HCT116 (cell line): ENCODE data around the gene TNFRSF6B. TPM values are rescaled to one million over a fixed set of nuclear protein-coding genes. Genes with fewer than 3 reads are reported as not detected.

Experiments used
- ATAC-seq: fragments of 200-7000 bp; cut with Tn5 transposase; 2 replicates; pipeline ENCODE4 v1.9.1; 2020; ENCODE audit warnings: mild to moderate bottlenecking, moderate library complexity
- BruUV-seq: library from RNA; stranded (reverse); fragments of 400-500 nt; replicated peaks from 2 replicates; lab custom pipeline; 2021; lab: Mats Ljungman, UMichigan
- CTCF ChIA-PET: fragments of 300-600 bp; sonication (Branson Sonifier 250); formaldehyde crosslinking; loops from one replicate; lab custom pipeline; 2021; ENCODE audit warnings: antibody characterized with exemption; lab: Charles Lee
- POLR2A ChIA-PET: fragments of 300-600, 350-600 bp; sonication (Branson Sonifier 250); formaldehyde crosslinking; loops from one replicate; lab custom pipeline; 2021; ENCODE audit warnings: antibody characterized with exemption; lab: Charles Lee
- RAD21 ChIA-PET, 2 experiments: fragments of 300-600 bp; sonication (Branson Sonifier 250); formaldehyde crosslinking; loops; one replicate each; lab custom pipeline; 2023; ENCODE audit warnings: low total read pairs in 2 of 2; ENCODE audit not compliant: uncharacterized antibody in 2 of 2, unreplicated experiment in 2 of 2, low non-redundant PET in 1 of 2; lab: Charles Lee
- DNase-seq: peaks from one replicate; pipeline ENCODE4 v3.0.0-alpha.2; 2010; ENCODE audit warnings: low read depth, low spot score
- H2AFZ ChIP-seq: fragments of 200-600 bp; shearing (Covaris generic), sonication (generic); 2 replicates; pipeline ENCODE4 v1.6.1; 2017; ENCODE audit warnings: low read depth, mixed run types, mixed read lengths, antibody characterized with exemption, low read length; ENCODE audit not compliant: poor library complexity, severe bottlenecking
- H3K27ac ChIP-seq: 2 replicates; pipeline ENCODE4 v1.5.1; 2012; ENCODE audit warnings: low read depth, low read length
- H3K27me3 ChIP-seq: fragments of 200-600 bp; sonication (generic); 2 replicates; pipeline ENCODE4 v1.6.1; 2016; ENCODE audit warnings: mixed run types, low read length, mixed read lengths; ENCODE audit not compliant: insufficient read depth
- H3K36me3 ChIP-seq, 2 experiments: fragments of 200-500 bp in 1 of 2; fragments of 200-600 bp in 1 of 2; sonication (Bioruptor generic) in 1 of 2; sonication (generic) in 1 of 2; 2 replicates each; pipeline versions ENCODE4 v1.5.1 to v1.6.1; 2014 to 2016; ENCODE audit warnings: low read length in 2 of 2, inconsistent platforms in 1 of 2, mixed read lengths in 1 of 2, mixed run types in 1 of 2; ENCODE audit not compliant: insufficient read depth in 2 of 2, control insufficient read depth in 1 of 2
- H3K4me1 ChIP-seq, 2 experiments: fragments of 200-600 bp in 1 of 2; sonication (generic) in 1 of 2; 2 replicates each; pipeline versions ENCODE4 v1.5.1 to v1.6.1; 2012 to 2017; ENCODE audit warnings: low read length in 2 of 2, inconsistent platforms in 1 of 2, mild to moderate bottlenecking in 1 of 2, mixed read lengths in 1 of 2, mixed run types in 1 of 2, moderate library complexity in 1 of 2; ENCODE audit not compliant: insufficient read depth in 2 of 2, control insufficient read depth in 1 of 2
- H3K4me2 ChIP-seq: fragments of 200-600 bp; sonication (generic); 2 replicates; pipeline ENCODE4 v1.6.1; 2017; ENCODE audit warnings: mixed run types, low read length, mixed read lengths
- H3K4me3 ChIP-seq, 2 experiments: fragments of 200-600 bp in 1 of 2; sonication (generic) in 1 of 2; replicated peaks in 1 of 2; 2 replicates each; pipeline ENCODE4 v1.5.1; 2011 to 2016; ENCODE audit warnings: low read length in 2 of 2, control low read depth in 1 of 2, low read depth in 1 of 2, mild to moderate bottlenecking in 1 of 2, mixed read lengths in 1 of 2, mixed run types in 1 of 2
- H3K79me2 ChIP-seq: fragments of 200-600 bp; sonication (generic); 2 replicates; pipeline ENCODE4 v1.6.1; 2017; ENCODE audit warnings: mild to moderate bottlenecking, mixed run types, low read length, moderate library complexity, mixed read lengths; ENCODE audit not compliant: insufficient read depth
- H3K9ac ChIP-seq: fragments of 200-600 bp; sonication (generic); 2 replicates; pipeline ENCODE4 v1.6.1; 2016; ENCODE audit warnings: low read length, mixed read lengths
- H3K9me2 ChIP-seq: fragments of 200-600 bp; sonication (generic), shearing (Covaris generic); 2 replicates; pipeline ENCODE4 v1.6.1; 2017; ENCODE audit warnings: mixed run types, mild to moderate bottlenecking, moderate library complexity; ENCODE audit not compliant: insufficient read depth
- H3K9me3 ChIP-seq, 2 experiments: fragments of 200-500 bp in 1 of 2; fragments of 200-600 bp in 1 of 2; sonication (Bioruptor generic) in 1 of 2; sonication (generic) in 1 of 2; 2 replicates each; pipeline ENCODE4 v1.6.1; 2014 to 2017; ENCODE audit warnings: low read length in 2 of 2, mixed read lengths in 2 of 2, inconsistent platforms in 1 of 2, low read depth in 1 of 2, mild to moderate bottlenecking in 1 of 2, mixed run types in 1 of 2, moderate library complexity in 1 of 2; ENCODE audit not compliant: control insufficient read depth in 1 of 2, insufficient read depth in 1 of 2
- H4K20me1 ChIP-seq: fragments of 200-600 bp; sonication (generic), shearing (Covaris generic); 2 replicates; pipeline ENCODE4 v1.6.1; 2017; ENCODE audit warnings: mixed run types, mild to moderate bottlenecking, moderate library complexity; ENCODE audit not compliant: insufficient read depth
- CBX3 ChIP-seq: IDR thresholded peaks from 2 replicates; pipeline ENCODE4 v1.6.1; 2012; ENCODE audit warnings: low read depth
- CEBPB ChIP-seq: IDR thresholded peaks from 2 replicates; pipeline ENCODE4 v1.6.1; 2012; ENCODE audit warnings: low read depth
- EGR1 ChIP-seq: IDR thresholded peaks from 2 replicates; pipeline ENCODE4 v1.6.1; 2012; ENCODE audit warnings: low read depth
- ELF1 ChIP-seq: IDR thresholded peaks from 2 replicates; pipeline ENCODE4 v1.6.1; 2012; ENCODE audit warnings: low read depth, borderline replicate concordance
- EZH2 ChIP-seq: fragments of 200-600 bp; sonication (generic); IDR thresholded peaks from 2 replicates; pipeline ENCODE4 v1.6.1; 2017; ENCODE audit warnings: antibody characterized with exemption, mixed run types
- FOSL1 ChIP-seq: IDR thresholded peaks from 2 replicates; pipeline ENCODE4 v1.6.1; 2012; ENCODE audit warnings: low read depth
- JUND ChIP-seq: IDR thresholded peaks from 2 replicates; pipeline ENCODE4 v1.6.1; 2012
- MAX ChIP-seq: IDR thresholded peaks from 2 replicates; pipeline ENCODE4 v1.6.1; 2012
- POLR2A ChIP-seq: IDR thresholded peaks from 2 replicates; pipeline ENCODE4 v1.7.0; 2011; ENCODE audit warnings: borderline replicate concordance; ENCODE audit not compliant: insufficient read depth, insufficient read length; ENCODE audit errors: extremely low read depth
- POLR2AphosphoS5 ChIP-seq: IDR thresholded peaks from 2 replicates; pipeline ENCODE4 v1.6.1; 2011; ENCODE audit warnings: mild to moderate bottlenecking, low read depth, low read length, moderate library complexity
- RAD21 ChIP-seq: IDR thresholded peaks from 2 replicates; pipeline ENCODE4 v1.6.1; 2012; ENCODE audit warnings: low read depth, mild to moderate bottlenecking
- SP1 ChIP-seq: IDR thresholded peaks from 2 replicates; pipeline ENCODE4 v1.6.1; 2012; ENCODE audit warnings: low read depth
- SRF ChIP-seq: IDR thresholded peaks from 2 replicates; pipeline ENCODE4 v1.6.1; 2012; ENCODE audit warnings: low read depth
- intact Hi-C: fragments of 100-400 bp; cut with micrococcal nuclease; formaldehyde crosslinking; loops from 2 replicates; pipeline ENCODE4 v1.10.0; 2022
- total RNA-seq: library from RNA; stranded (reverse); gene quantifications from one replicate; pipeline ENCODE4 v1.2.1, GENCODE V29; 2021; ENCODE audit not compliant: unreplicated experiment
- TF ChIP-seq, protein P1 (sequence below), 3 experiments: fragments of 200-600 bp in 1 of 3; sonication (generic) in 1 of 3; IDR thresholded peaks in 2 of 3; conservative IDR thresholded peaks in 1 of 3; 2 replicates each; pipeline ENCODE4 v1.5.1; 2012 to 2017; ENCODE audit warnings: low read depth in 2 of 3, low read length in 2 of 3, antibody characterized with exemption in 1 of 3, borderline replicate concordance in 1 of 3, control low read depth in 1 of 3, mild to moderate bottlenecking in 1 of 3, mixed read lengths in 1 of 3, mixed run types in 1 of 3, moderate library complexity in 1 of 3; ENCODE audit not compliant: insufficient read depth in 1 of 3

Gene TNFRSF6B
- total RNA-seq, 1 experiment from 2014 or later = 147 TPM

DNA sequence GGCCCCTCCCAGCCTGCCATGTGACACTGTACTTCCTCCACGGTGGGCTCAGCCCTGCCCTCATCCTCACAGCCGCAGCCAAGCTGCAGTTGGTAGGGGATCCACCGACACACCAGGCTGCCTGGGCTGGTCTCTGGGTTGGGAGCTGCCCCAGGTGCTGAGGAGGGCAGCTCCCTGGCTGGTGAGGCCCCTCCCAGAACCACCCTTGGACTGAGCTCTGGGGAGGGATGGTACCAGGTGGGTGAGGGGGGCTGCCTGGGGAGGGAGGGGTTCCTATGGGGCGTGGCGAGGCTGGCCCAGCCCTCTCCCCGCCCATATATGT lies 185 bp upstream of the TNFRSF6B start (continued):
- TF ChIP-seq SP1 (no peak), EGR1 (no peak), CBX3 (no peak), POLR2A (no peak), FOSL1 (no peak), MAX (no peak)

- peak overlapping the region; percentile 58 to 69 for H3K4me3 ChIP-seq
Measured at GRCh38 chr20:63697357-63697867, 960 bp downstream of the TNFRSF6B start.

More at GRCh38 chr20:63697357-63697867, 960 bp downstream of the TNFRSF6B start:
- POLR2A ChIA-PET = interaction anchor here (1.5 to 3.1 kb wide), 3 partner anchors 15 to 159 kb away, joined by 4 to 28 read pairs (median 12); no protein-coding TSS in a partner anchor
- peaks cover 35 to 72% of the 10 kb centered on the region in 2 experiments for H3K4me1 ChIP-seq
- CTCF ChIA-PET = interaction anchor here (1.2 kb wide), 1 partner anchor 160 kb away, joined by 3 read pairs; no protein-coding TSS in a partner anchor
- peaks cover 0 to 8% of the 10 kb centered on the region in 2 experiments; a peak in 1 of 4 replicates for H3K36me3 ChIP-seq
- ATAC-seq (peak; percentile 13), DNase-seq (no peak)
- peaks cover 10% of the 10 kb centered on the region; the same call in 1 of the 2 replicates for H3K79me2 ChIP-seq
- RAD21 ChIA-PET = no interaction called here
- H3K9me3 ChIP-seq = no peaks in the 10 kb centered on the region
- H3K27me3 ChIP-seq = no peaks in the 10 kb centered on the region
- H3K27ac ChIP-seq = peak overlapping the region; percentile 91
- no peaks in the 10 kb centered on the region for H3K9me2 ChIP-seq
- intact Hi-C loops = loop anchor here (2.0 to 5.0 kb wide), 5 partner anchors 15 to 260 kb away; partner anchors contain the start of genes PTK6, STMN3 and UCKL1
- peak overlapping the region; percentile 71 for H3K9ac ChIP-seq
- H2AFZ ChIP-seq = no peak overlapping the region
- no TSS peak for BruUV-seq
- TF ChIP-seq RAD21 (no peak), EZH2 (no peak), SRF (no peak), FOSL1 (no peak), POLR2A (no peak), ELF1 (no peak), MAX (no peak), JUND (no peak), POLR2AphosphoS5 (no peak), CBX3 (no peak), SP1 (no peak), CEBPB (no peak)
- TF ChIP-seq, protein P1, sequence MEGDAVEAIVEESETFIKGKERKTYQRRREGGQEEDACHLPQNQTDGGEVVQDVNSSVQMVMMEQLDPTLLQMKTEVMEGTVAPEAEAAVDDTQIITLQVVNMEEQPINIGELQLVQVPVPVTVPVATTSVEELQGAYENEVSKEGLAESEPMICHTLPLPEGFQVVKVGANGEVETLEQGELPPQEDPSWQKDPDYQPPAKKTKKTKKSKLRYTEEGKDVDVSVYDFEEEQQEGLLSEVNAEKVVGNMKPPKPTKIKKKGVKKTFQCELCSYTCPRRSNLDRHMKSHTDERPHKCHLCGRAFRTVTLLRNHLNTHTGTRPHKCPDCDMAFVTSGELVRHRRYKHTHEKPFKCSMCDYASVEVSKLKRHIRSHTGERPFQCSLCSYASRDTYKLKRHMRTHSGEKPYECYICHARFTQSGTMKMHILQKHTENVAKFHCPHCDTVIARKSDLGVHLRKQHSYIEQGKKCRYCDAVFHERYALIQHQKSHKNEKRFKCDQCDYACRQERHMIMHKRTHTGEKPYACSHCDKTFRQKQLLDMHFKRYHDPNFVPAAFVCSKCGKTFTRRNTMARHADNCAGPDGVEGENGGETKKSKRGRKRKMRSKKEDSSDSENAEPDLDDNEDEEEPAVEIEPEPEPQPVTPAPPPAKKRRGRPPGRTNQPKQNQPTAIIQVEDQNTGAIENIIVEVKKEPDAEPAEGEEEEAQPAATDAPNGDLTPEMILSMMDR (IDR thresholded peaks at IDR 0.05 in 2 of 3, conservative IDR thresholded peaks at IDR 0.05 in 1 of 3; ENCODE audit: borderline replicate concordance in 1 of 3, insufficient read depth in 1 of 3, low read depth in 2 of 3, low read length in 2 of 3) = no peak
- H3K4me2 ChIP-seq = peak overlapping the region; percentile 78
- no peaks in the 10 kb centered on the region for H4K20me1 ChIP-seq
